Left renal cortex interstitium (tissue), 4 donors: ENCODE results near the gene SRSF4. TPM values are rescaled to one million over a fixed set of nuclear protein-coding genes. Genes with fewer than 3 reads are reported as not detected.

ENCODE experiments used
- DNase-seq, 4 donors: peaks; one replicate each; pipeline ENCODE4 v3.0.0-alpha.2; 2013; ENCODE audit warnings: low read depth in 4 of 4, low spot score in 2 of 4, missing footprints in 1 of 4
- polyA plus RNA-seq, 4 donors: library from polyadenylated mRNA; unstranded; fragments of 120-200 nt; gene quantifications; one replicate each; pipeline ENCODE4 v1.2.1, GENCODE V29; 2013; ENCODE audit not compliant: insufficient read length in 4 of 4

Gene SRSF4
- polyA plus RNA-seq, 4 donors: 96.5 to 146 (median 118) TPM

- DNase-seq: no peak
Observed at GRCh38 chr1:29100487-29100886, 81.2 kb downstream of the SRSF4 start.

GRCh38 chr1:29099286-29099685 is 82.4 kb downstream of the SRSF4 start:
- no peak for DNase-seq

Other genes with a start within 250 kb of the SRSF4 start
- gene TMEM200B, start 58.0 kb downstream of the SRSF4 start, polyA plus RNA-seq: 10 to 100 TPM; 15.2 to 19.9 (median 16.0) TPM
- gene MECR, start 49.0 kb upstream of the SRSF4 start, polyA plus RNA-seq: 10 to 100 TPM; 21.7 to 37.3 (median 30.4) TPM
- 10 to 100 TPM; 13.0 to 19.2 (median 14.5) TPM for gene PTPRU, start 54.6 kb upstream of the SRSF4 start, polyA plus RNA-seq